ENCODE data around the gene IFNGR2.

GRCh38 chr21:33397717-33398116, 5.5 kb upstream of the IFNGR2 start:
- TF ChIP-seq EZH2 (IDR thresholded peaks at IDR 0.05; ENCODE audit: low read length): no peak
- TF ChIP-seq, protein P1, sequence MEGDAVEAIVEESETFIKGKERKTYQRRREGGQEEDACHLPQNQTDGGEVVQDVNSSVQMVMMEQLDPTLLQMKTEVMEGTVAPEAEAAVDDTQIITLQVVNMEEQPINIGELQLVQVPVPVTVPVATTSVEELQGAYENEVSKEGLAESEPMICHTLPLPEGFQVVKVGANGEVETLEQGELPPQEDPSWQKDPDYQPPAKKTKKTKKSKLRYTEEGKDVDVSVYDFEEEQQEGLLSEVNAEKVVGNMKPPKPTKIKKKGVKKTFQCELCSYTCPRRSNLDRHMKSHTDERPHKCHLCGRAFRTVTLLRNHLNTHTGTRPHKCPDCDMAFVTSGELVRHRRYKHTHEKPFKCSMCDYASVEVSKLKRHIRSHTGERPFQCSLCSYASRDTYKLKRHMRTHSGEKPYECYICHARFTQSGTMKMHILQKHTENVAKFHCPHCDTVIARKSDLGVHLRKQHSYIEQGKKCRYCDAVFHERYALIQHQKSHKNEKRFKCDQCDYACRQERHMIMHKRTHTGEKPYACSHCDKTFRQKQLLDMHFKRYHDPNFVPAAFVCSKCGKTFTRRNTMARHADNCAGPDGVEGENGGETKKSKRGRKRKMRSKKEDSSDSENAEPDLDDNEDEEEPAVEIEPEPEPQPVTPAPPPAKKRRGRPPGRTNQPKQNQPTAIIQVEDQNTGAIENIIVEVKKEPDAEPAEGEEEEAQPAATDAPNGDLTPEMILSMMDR (optimal IDR thresholded peaks at IDR 0.05 in 1 of 3, IDR thresholded peaks at IDR 0.05 in 1 of 3, conservative IDR thresholded peaks at IDR 0.05 in 1 of 3; ENCODE audit: extremely low read depth in 1 of 3, insufficient read depth in 2 of 3, low read length in 3 of 3): no peak
